Measurements from ENCODE around the gene IL20. TPM values are rescaled to one million over a fixed set of nuclear protein-coding genes. Genes with fewer than 3 reads are reported as not detected.

IL20 gene
- not detected in 2 replicates for total RNA-seq

DNA sequence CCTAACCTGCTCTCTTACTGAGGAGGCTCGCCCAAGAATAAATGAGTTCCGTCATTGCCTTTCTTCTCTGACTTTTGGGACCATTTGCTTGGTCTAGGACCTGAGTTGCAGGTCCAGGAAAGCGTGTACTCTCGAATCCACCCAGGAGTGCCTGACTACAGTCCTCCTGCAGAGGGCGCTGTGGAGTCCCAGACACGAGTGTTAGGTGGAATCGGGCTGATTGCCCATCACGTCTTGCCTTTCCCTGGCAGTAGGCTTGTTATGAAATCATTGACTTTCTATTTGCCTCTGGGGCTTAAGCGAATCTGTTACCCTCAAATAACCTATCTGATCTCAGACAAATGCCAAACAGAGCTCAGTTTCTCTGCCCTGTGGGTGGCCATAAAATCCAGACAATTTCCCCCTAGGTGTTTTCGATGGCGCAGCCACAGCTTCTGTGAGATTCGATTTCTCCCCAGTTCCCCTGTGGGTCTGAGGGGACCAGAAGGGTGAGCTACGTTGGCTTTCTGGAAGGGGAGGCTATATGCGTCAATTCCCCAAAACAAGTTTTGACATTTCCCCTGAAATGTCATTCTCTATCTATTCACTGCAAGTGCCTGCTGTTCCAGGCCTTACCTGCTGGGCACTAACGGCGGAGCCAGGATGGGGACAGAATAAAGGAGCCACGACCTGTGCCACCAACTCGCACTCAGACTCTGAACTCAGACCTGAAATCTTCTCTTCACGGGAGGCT, at the start of gene IL20:
Gene IL20, plus strand, starts transcription at position 685 of the 733 bp plus-strand sequence. CDS start 230 bp downstream, outside the sequence.

GRCh38 chr1:206897175-206897574, 31.8 kb downstream of the IL20 start, which contains the start of gene IL24:
Gene IL24, plus strand, starts transcription at chr1:206897443. Its CDS starts 390 bp downstream, at chr1:206897833.

Other genes with a start within 250 kb of the IL20 start
- gene DYRK3, start 230.1 kb upstream of the IL20 start, total RNA-seq = 26.5 and 30.5 TPM in 2 replicates
- gene MAPKAPK2, start 180.7 kb upstream of the IL20 start, total RNA-seq = 26.8 and 29.8 TPM in 2 replicates
- gene IL19, start 94.8 kb upstream of the IL20 start, total RNA-seq = not detected in 2 replicates
- not detected in 2 replicates for gene IL10, start 93.1 kb upstream of the IL20 start, total RNA-seq
- not detected in 2 replicates for gene IL24, start 31.8 kb downstream of the IL20 start, total RNA-seq
- gene FCMR, start 56.3 kb downstream of the IL20 start, total RNA-seq = not detected in 2 replicates
- not detected in 2 replicates for gene PIGR, start 80.8 kb downstream of the IL20 start, total RNA-seq
- gene FCAMR, start 104.8 kb downstream of the IL20 start, total RNA-seq = not detected in 2 replicates
- gene C1orf116, start 167.1 kb downstream of the IL20 start, total RNA-seq = under 0.01 TPM in 1 of 2 replicates, not detected in the other
- 4.8 and 6.3 TPM in 2 replicates for gene YOD1, start 185.6 kb downstream of the IL20 start, total RNA-seq
- 2.5 and 3.3 TPM in 2 replicates for gene PFKFB2, start 187.7 kb downstream of the IL20 start, total RNA-seq
- gene C4BPB, start 223.2 kb downstream of the IL20 start, total RNA-seq = not detected in 2 replicates
- gene C4BPA, start 238.6 kb downstream of the IL20 start, total RNA-seq = not detected in 2 replicates